Left renal pelvis (tissue), 4 donors: Measurements from ENCODE around the gene CYB5RL. TPM values are rescaled to one million over a fixed set of nuclear protein-coding genes. Genes with fewer than 3 reads are reported as not detected.

Source experiments
- DNase-seq, 4 donors: peaks; one replicate each; pipeline ENCODE4 v3.0.0-alpha.2; 2013; ENCODE audit warnings: low read depth in 4 of 4, low spot score in 3 of 4
- polyA plus RNA-seq, 4 donors: library from polyadenylated mRNA; unstranded; fragments of 120-200 nt; gene quantifications; one replicate each; pipeline ENCODE4 v1.2.1, GENCODE V29; 2013; ENCODE audit not compliant: insufficient read length in 4 of 4

Gene CYB5RL
- polyA plus RNA-seq, 4 donors = 6.9 to 8.1 (median 7.7) TPM

- DNase-seq = no peak
Observed at GRCh38 chr1:54163051-54163450, 36.8 kb downstream of the CYB5RL start.

GRCh38 chr1:54161495-54162168 lies 38.2 kb downstream of the CYB5RL start:
- no peak for DNase-seq

- no peak for DNase-seq
Observed at GRCh38 chr1:54160351-54160750, 39.5 kb downstream of the CYB5RL start.

- DNase-seq = no peak
Observed at GRCh38 chr1:54159733-54160316, 40.0 kb downstream of the CYB5RL start.

- DNase-seq = no peak
Observed at GRCh38 chr1:54158071-54158470, 41.8 kb downstream of the CYB5RL start.

GRCh38 chr1:54157401-54157800 lies 42.4 kb downstream of the CYB5RL start:
- DNase-seq = no peak

GRCh38 chr1:54156986-54157385 lies 42.8 kb downstream of the CYB5RL start:
- DNase-seq = no peak

GRCh38 chr1:54156201-54156600 lies 43.6 kb downstream of the CYB5RL start:
- DNase-seq = no peak

- no peak for DNase-seq
Observed at GRCh38 chr1:54153535-54154439, 46.0 kb downstream of the CYB5RL start.

GRCh38 chr1:54152696-54153095 lies 47.1 kb downstream of the CYB5RL start, which contains the start of gene CDCP2:
CDCP2 (minus strand) TSS chr1:54153000; CDS start chr1:54152922, 78 bp downstream.
- DNase-seq = no peak

- DNase-seq = no peak
Observed at GRCh38 chr1:54151013-54151412, 48.8 kb downstream of the CYB5RL start.

Other genes starting within 250 kb of the CYB5RL start
- under 1 TPM in 2 of 4 donors, not detected in 2; 0.09 to 0.10 TPM for gene LDLRAD1, start 181.8 kb downstream of the CYB5RL start, polyA plus RNA-seq
- gene TMEM59, start 146.8 kb downstream of the CYB5RL start, polyA plus RNA-seq = 100 to 1,000 TPM; 290 to 379 (median 340) TPM
- 10 to 100 TPM in 1 of 4 donors, 1 to 10 TPM in 3; 8.6 to 10.3 (median 9.1) TPM for gene TCEANC2, start 146.4 kb downstream of the CYB5RL start, polyA plus RNA-seq
- gene CDCP2, start 47.0 kb downstream of the CYB5RL start, polyA plus RNA-seq = under 1 TPM in 1 of 4 donors, not detected in 3; 0.06 TPM
- gene MRPL37, start 137 bp upstream of the CYB5RL start, polyA plus RNA-seq = 10 to 100 TPM; 54.6 to 83.2 (median 76.4) TPM
- 100 to 1,000 TPM; 117 to 130 (median 126) TPM for gene SSBP3, start 206.4 kb upstream of the CYB5RL start, polyA plus RNA-seq